HEK293T (cell line): ENCODE results near the gene ETV6.

Experiments
- ARNT ChIP-seq: fragments of 450-650 bp; IDR thresholded peaks from 2 replicates; pipeline ENCODE4 v1.6.1; 2017; ENCODE audit warnings: mild to moderate bottlenecking
- BHLHE40 ChIP-seq: fragments of 450-650 bp; IDR thresholded peaks from 2 replicates; pipeline ENCODE4 v1.6.1; 2016; ENCODE audit warnings: mild to moderate bottlenecking, moderate library complexity, borderline replicate concordance
- FOXA1 ChIP-seq: fragments of 450-650 bp; IDR thresholded peaks from 2 replicates; pipeline ENCODE4 v1.6.1; 2016; ENCODE audit warnings: mild to moderate bottlenecking
- LEF1 ChIP-seq: fragments of 450-650 bp; IDR thresholded peaks from 2 replicates; pipeline ENCODE4 v1.6.1; 2017; ENCODE audit warnings: mild to moderate bottlenecking, borderline replicate concordance
- TARDBP ChIP-seq: fragments of 450-650 bp; IDR thresholded peaks from 2 replicates; pipeline ENCODE4 v1.6.1; 2016

- TF ChIP-seq LEF1 (no peak), TARDBP (no peak), FOXA1 (no peak), BHLHE40 (no peak), ARNT (no peak)
Observed at GRCh38 chr12:11713202-11713601, 63.7 kb downstream of the ETV6 start.
